Cortex of kidney (tissue), 1 donor: ENCODE results near the gene APBB2.

Experiments used
- DNase-seq: peaks from one replicate; lab custom pipeline; 2025; lab: John Stamatoyannopoulos, UW

APBB2 gene

GRCh38 chr4:41215969-41216293 lies 1.6 kb upstream of the APBB2 start:
- no peak for DNase-seq

- DNase-seq, result no peak
Measured at GRCh38 chr4:41215155-41215554, 813 bp upstream of the APBB2 start.

GRCh38 chr4:41214825-41215146 lies 444 bp upstream of the APBB2 start:
- no peak for DNase-seq

GRCh38 chr4:41213625-41214135 lies 662 bp downstream of the APBB2 start:
- no peak for DNase-seq

GRCh38 chr4:41212616-41213203 lies 1.6 kb downstream of the APBB2 start:
- no peak for DNase-seq

- DNase-seq, result no peak
Measured at GRCh38 chr4:41211951-41212615, 2.3 kb downstream of the APBB2 start.

GRCh38 chr4:41209901-41210300 lies 4.4 kb downstream of the APBB2 start:
- no peak for DNase-seq

- no peak for DNase-seq
Measured at GRCh38 chr4:41209187-41209586, 5.2 kb downstream of the APBB2 start.

- no peak for DNase-seq
Measured at GRCh38 chr4:41207291-41207831, 7.0 kb downstream of the APBB2 start.

GRCh38 chr4:41205854-41206460 lies 8.4 kb downstream of the APBB2 start:
- DNase-seq, result no peak

- no peak for DNase-seq
Measured at GRCh38 chr4:41205130-41205529, 9.2 kb downstream of the APBB2 start.

GRCh38 chr4:41204400-41204978 lies 9.9 kb downstream of the APBB2 start:
- DNase-seq, result no peak

- no peak for DNase-seq
Measured at GRCh38 chr4:41203841-41204240, 10.5 kb downstream of the APBB2 start.

- DNase-seq, result no peak
Measured at GRCh38 chr4:41202820-41203568, 11.3 kb downstream of the APBB2 start.

GRCh38 chr4:41202356-41202755 lies 12.0 kb downstream of the APBB2 start:
- no peak for DNase-seq

- DNase-seq, result no peak
Measured at GRCh38 chr4:41200486-41201017, 13.8 kb downstream of the APBB2 start.

- no peak for DNase-seq
Measured at GRCh38 chr4:41199788-41200187, 14.6 kb downstream of the APBB2 start.

GRCh38 chr4:41197996-41198395 lies 16.3 kb downstream of the APBB2 start:
- no peak for DNase-seq

- DNase-seq, result no peak
Measured at GRCh38 chr4:41197495-41197894, 16.8 kb downstream of the APBB2 start.

GRCh38 chr4:41196633-41197332 lies 17.6 kb downstream of the APBB2 start:
- DNase-seq, result no peak

GRCh38 chr4:41192136-41192535 lies 22.2 kb downstream of the APBB2 start:
- no peak for DNase-seq
